HL-60 (cell line): ENCODE results near the gene EIF3A.

Experiments
- DNase-seq, 2 experiments: peaks; one replicate each; pipeline ENCODE4 v3.0.0-alpha.2; 2010 to 2020; ENCODE audit warnings: low read depth in 1 of 2, low spot score in 1 of 2
- H3K27ac ChIP-seq: fragments of 250-450 bp; sonication (Bioruptor Pico); replicated peaks from 2 replicates; pipeline ENCODE4 v1.5.1; 2020; ENCODE audit warnings: mild to moderate bottlenecking, moderate library complexity
- H3K27me3 ChIP-seq: fragments of 250-450 bp; sonication (Bioruptor Pico); 2 replicates; pipeline ENCODE4 v1.5.1; 2021; ENCODE audit warnings: mild to moderate bottlenecking, moderate library complexity; ENCODE audit not compliant: insufficient read depth, poor library complexity, severe bottlenecking
- H3K4me3 ChIP-seq: replicated peaks from 2 replicates; pipeline ENCODE4 v1.5.1; 2011; ENCODE audit warnings: mild to moderate bottlenecking, control low read depth, low read length; ENCODE audit not compliant: insufficient read depth
- GABPA ChIP-seq: IDR thresholded peaks from 2 replicates; pipeline ENCODE4 v1.6.1; 2012; ENCODE audit warnings: low read depth
- POLR2AphosphoS5 ChIP-seq: IDR thresholded peaks from 2 replicates; pipeline ENCODE4 v1.6.1; 2012; ENCODE audit warnings: low read depth
- REST ChIP-seq: IDR thresholded peaks from 2 replicates; pipeline ENCODE4 v1.6.1; 2012; ENCODE audit warnings: low read depth; ENCODE audit not compliant: insufficient replicate concordance
- SPI1 ChIP-seq: IDR thresholded peaks from 2 replicates; pipeline ENCODE4 v1.6.1; 2012; ENCODE audit warnings: low read depth, mild to moderate bottlenecking, borderline replicate concordance
- TF ChIP-seq, protein P1 (sequence below): IDR thresholded peaks from one replicate; pipeline ENCODE4 v1.5.1; 2011; ENCODE audit warnings: low read length, control low read depth, inconsistent platforms; ENCODE audit not compliant: insufficient read depth

EIF3A gene

DNA sequence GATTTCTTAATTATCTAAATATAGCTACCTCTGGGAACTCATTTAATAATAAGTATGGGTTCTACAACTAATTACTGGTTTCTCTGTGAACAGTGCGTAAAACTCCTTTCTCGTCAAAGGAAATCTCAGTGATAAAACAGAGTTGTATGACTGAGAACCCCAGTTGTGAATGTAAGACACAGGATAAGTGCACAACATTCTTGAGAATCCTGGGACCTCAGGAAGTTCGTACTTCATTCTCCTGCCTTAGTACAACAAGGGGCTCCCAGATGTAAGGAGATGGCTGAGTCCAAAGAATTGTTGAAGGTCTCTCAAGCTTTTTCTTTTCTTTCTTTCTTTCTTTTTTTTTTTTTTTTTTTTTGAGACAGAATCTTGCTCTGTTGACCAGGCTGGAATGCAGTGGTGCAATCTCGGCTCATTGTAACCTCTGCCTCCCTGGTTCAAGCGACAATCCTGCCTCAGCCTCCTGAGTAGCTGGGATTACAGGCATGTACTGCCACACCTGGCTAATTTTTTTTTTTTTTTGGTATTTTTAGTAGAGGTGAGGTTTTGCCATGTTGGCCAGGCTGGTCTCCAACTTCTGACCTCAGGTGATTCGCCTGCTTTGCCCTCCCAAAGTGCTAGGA is 35.8 kb upstream of the EIF3A start:
- Histone ChIP-seq H3K4me3 (no peak overlapping the region), H3K27ac (no peak overlapping the region), H3K27me3 (no peaks in the 10 kb centered on the region)
- DNase-seq = no peak
- TF ChIP-seq SPI1 (no peak), GABPA (no peak), REST (no peak), POLR2AphosphoS5 (no peak)
- TF ChIP-seq, protein P1, sequence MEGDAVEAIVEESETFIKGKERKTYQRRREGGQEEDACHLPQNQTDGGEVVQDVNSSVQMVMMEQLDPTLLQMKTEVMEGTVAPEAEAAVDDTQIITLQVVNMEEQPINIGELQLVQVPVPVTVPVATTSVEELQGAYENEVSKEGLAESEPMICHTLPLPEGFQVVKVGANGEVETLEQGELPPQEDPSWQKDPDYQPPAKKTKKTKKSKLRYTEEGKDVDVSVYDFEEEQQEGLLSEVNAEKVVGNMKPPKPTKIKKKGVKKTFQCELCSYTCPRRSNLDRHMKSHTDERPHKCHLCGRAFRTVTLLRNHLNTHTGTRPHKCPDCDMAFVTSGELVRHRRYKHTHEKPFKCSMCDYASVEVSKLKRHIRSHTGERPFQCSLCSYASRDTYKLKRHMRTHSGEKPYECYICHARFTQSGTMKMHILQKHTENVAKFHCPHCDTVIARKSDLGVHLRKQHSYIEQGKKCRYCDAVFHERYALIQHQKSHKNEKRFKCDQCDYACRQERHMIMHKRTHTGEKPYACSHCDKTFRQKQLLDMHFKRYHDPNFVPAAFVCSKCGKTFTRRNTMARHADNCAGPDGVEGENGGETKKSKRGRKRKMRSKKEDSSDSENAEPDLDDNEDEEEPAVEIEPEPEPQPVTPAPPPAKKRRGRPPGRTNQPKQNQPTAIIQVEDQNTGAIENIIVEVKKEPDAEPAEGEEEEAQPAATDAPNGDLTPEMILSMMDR = no peak

GRCh38 chr10:119115926-119116325 is 35.3 kb upstream of the EIF3A start:
- no peak for TF ChIP-seq REST
- TF ChIP-seq, protein P1 = no peak
- no peak for TF ChIP-seq SPI1
- TF ChIP-seq GABPA = no peak
- TF ChIP-seq POLR2AphosphoS5 = no peak
- Histone ChIP-seq H3K4me3 (no peak overlapping the region), H3K27me3 (no peaks in the 10 kb centered on the region), H3K27ac (no peak overlapping the region)
- no peak for DNase-seq

GRCh38 chr10:119113751-119114732 is 33.4 kb upstream of the EIF3A start:
- Histone ChIP-seq H3K27ac (peak overlapping the region; percentile 77), H3K4me3 (no peak overlapping the region), H3K27me3 (no peaks in the 10 kb centered on the region)
- peak; percentile 86 to 91 for DNase-seq
- TF ChIP-seq, protein P1 = no peak
- TF ChIP-seq GABPA (no peak), REST (no peak), POLR2AphosphoS5 (peak; percentile 56; the same call in 1 of the 2 replicates), SPI1 (peak; percentile 52; the same call in 1 of the 2 replicates)
